Measurements from ENCODE around the gene UBE2E1.
A peak's percentile ranks its signal among the peaks of the same experiment; 100 is the strongest.

The UBE2E1 gene

GRCh38 chr3:23795096-23795495, 10.7 kb upstream of the UBE2E1 start:
- DNase-seq (ENCODE audit: low read depth in 1 of 2, low spot score in 1 of 2), result no peak

- no peak for DNase-seq (ENCODE audit: low read depth in 1 of 2, low spot score in 1 of 2)
These were observed 9.2 kb upstream of the UBE2E1 start for GRCh38 chr3:23796518-23796917.

- no peak for DNase-seq (ENCODE audit: low read depth in 1 of 2, low spot score in 1 of 2)
These were observed 8.3 kb upstream of the UBE2E1 start for GRCh38 chr3:23797491-23797890.

GRCh38 chr3:23798456-23798855, 7.3 kb upstream of the UBE2E1 start:
- no peak for DNase-seq (ENCODE audit: low read depth in 1 of 2, low spot score in 1 of 2)

- no peak for DNase-seq (ENCODE audit: low read depth in 1 of 2, low spot score in 1 of 2)
These were observed 6.9 kb upstream of the UBE2E1 start for GRCh38 chr3:23798876-23799275.

GRCh38 chr3:23800731-23801130, 5.0 kb upstream of the UBE2E1 start:
- no peak for DNase-seq (ENCODE audit: low read depth in 1 of 2, low spot score in 1 of 2)

- DNase-seq (ENCODE audit: low read depth in 1 of 2, low spot score in 1 of 2), result no peak
These were observed 1.1 kb upstream of the UBE2E1 start for GRCh38 chr3:23804441-23805209.

GRCh38 chr3:23805210-23805632, 534 bp upstream of the UBE2E1 start:
- DNase-seq (ENCODE audit: low read depth in 1 of 2, low spot score in 1 of 2), result no peak

GRCh38 chr3:23806534-23807423, 1.0 kb downstream of the UBE2E1 start:
- DNase-seq (ENCODE audit: low read depth in 1 of 2, low spot score in 1 of 2), result no peak

- no peak for DNase-seq (ENCODE audit: low read depth in 1 of 2, low spot score in 1 of 2)
These were observed 1.8 kb downstream of the UBE2E1 start for GRCh38 chr3:23807424-23808015.

- no peak for DNase-seq (ENCODE audit: low read depth in 1 of 2, low spot score in 1 of 2)
These were observed 2.8 kb downstream of the UBE2E1 start for GRCh38 chr3:23808525-23808924.

GRCh38 chr3:23809294-23809693, 3.5 kb downstream of the UBE2E1 start:
- no peak for DNase-seq (ENCODE audit: low read depth in 1 of 2, low spot score in 1 of 2)

GRCh38 chr3:23809840-23810342, 4.1 kb downstream of the UBE2E1 start:
- no peak for DNase-seq (ENCODE audit: low read depth in 1 of 2, low spot score in 1 of 2)

GRCh38 chr3:23810343-23811184, 4.8 kb downstream of the UBE2E1 start:
- DNase-seq (ENCODE audit: low read depth in 1 of 2, low spot score in 1 of 2), result peak; percentile 11 to 32

GRCh38 chr3:23811185-23811527, 5.4 kb downstream of the UBE2E1 start:
- DNase-seq (ENCODE audit: low read depth in 1 of 2, low spot score in 1 of 2), result no peak

GRCh38 chr3:23811919-23812318, 6.2 kb downstream of the UBE2E1 start:
- DNase-seq (ENCODE audit: low read depth in 1 of 2, low spot score in 1 of 2), result no peak

GRCh38 chr3:23815879-23816278, 10.1 kb downstream of the UBE2E1 start:
- DNase-seq (ENCODE audit: low read depth in 1 of 2, low spot score in 1 of 2), result no peak

GRCh38 chr3:23816721-23817120, 11.0 kb downstream of the UBE2E1 start:
- no peak for DNase-seq (ENCODE audit: low read depth in 1 of 2, low spot score in 1 of 2)

GRCh38 chr3:23817508-23818223, 11.9 kb downstream of the UBE2E1 start:
- no peak for DNase-seq (ENCODE audit: low read depth in 1 of 2, low spot score in 1 of 2)
